ENCODE data around the gene IL17C. TPM values are rescaled to one million over a fixed set of nuclear protein-coding genes. Genes with fewer than 3 reads are reported as not detected.

Gene IL17C
- total RNA-seq, 4 donors from 2014 or later, result 2.4 TPM; not detected in 3

DNA sequence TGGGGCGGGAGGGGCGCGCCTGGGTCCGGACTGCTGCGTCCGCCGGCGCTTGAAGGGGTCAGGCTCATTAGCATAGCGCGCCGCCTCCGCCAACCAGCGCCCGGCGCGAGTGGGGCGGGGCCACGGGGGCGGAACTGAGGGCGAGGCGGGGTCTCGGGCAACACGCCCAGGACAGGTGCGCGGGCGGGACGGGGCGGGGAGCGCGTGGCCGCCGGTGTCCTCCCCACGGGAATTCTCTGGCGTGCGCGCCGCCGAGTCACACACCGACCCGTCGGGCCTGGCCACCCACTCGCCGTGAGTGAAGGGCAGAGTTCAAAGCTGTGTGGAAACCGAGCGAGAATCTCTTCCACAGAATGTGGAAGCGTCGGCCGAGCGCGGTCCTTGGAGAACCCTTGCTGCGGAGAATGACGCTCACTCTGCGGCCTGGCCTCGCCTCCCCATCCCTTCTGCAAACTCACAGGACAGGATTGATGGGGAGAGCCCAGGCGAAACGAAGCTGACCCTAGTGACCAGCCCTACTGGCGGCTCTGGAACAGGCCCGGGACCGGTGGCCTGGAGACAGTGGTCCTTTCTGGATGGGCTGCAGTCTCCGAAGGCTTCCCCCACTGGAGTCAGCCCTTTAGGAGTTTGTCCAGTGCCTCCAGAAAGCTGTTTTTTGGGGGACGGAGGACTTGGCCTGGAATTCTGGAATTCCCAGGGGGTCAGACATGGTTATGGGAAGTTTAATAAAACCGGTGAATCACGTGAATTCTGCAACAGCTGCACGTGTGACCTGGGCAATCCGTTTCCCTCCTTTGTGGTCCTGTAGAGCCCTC lies 48.3 kb downstream of the IL17C start, which contains the start of gene SNAI3:
Gene SNAI3, minus strand, starts transcription at position 69 of the 815 bp plus-strand sequence. CDS start 101 bp downstream, outside the sequence.
- intact Hi-C loops (cut with DNase I), result no loop called here
- peaks cover 18 to 49% (median 29%) of the 10 kb centered on the region in 3 donors for H3K4me1 ChIP-seq
- TF ChIP-seq CTCF (IDR thresholded peaks at IDR 0.05) (no peak), POLR2A (IDR thresholded peaks at IDR 0.05) (no peak)
- peaks cover 7 to 98% (median 13%) of the 10 kb centered on the region in 4 donors for H3K27me3 ChIP-seq
- 7 to 21% methylated on average over 9 to 25 of the region's 65 CpGs for WGBS, 2 donors
- no peaks in the 10 kb centered on the region for H3K36me3 ChIP-seq
- no peak for DNase-seq
- peak within 1 kb of the TSS; percentile 22 to 69 (median 46) for H3K27ac ChIP-seq
- peak within 1 kb of the TSS; percentile 44 to 68 (median 58) for H3K4me3 ChIP-seq
- H3K9me3 ChIP-seq, result no peaks in the 10 kb centered on the region

DNA sequence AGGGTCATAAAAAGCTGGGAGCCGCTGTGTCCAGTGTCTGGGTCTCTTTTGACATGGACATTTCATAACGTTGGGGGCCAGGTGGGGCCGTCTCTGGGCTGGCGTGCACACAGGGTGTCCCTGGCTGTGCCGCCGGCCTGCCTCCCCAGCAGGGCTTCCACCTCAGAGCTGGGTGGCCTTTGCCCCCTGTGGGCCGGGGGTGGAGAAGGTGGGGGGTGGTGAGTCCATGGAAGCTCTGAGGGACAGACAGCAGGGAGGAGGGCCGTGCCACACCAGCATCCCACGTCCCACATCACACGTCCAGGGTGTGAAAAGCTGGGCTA lies 48.8 kb downstream of the IL17C start:
- intact Hi-C loops (cut with DNase I), result no loop called here
- no peak for TF ChIP-seq POLR2A (IDR thresholded peaks at IDR 0.05)
- no peak for TF ChIP-seq CTCF (IDR thresholded peaks at IDR 0.05)
- WGBS, 2 donors, result 27% methylated on average over 4 of the region's 10 CpGs; no CpG with 5 or more reads in 1 of the 2 donors
- no peak overlapping the region for H3K27ac ChIP-seq
- DNase-seq, result no peak
- H3K4me1 ChIP-seq, result peaks cover 21 to 52% (median 35%) of the 10 kb centered on the region in 3 donors
- H3K36me3 ChIP-seq, result no peaks in the 10 kb centered on the region
- peaks cover 7 to 98% (median 13%) of the 10 kb centered on the region in 4 donors for H3K27me3 ChIP-seq
- H3K4me3 ChIP-seq, result no peak overlapping the region
- H3K9me3 ChIP-seq, result no peaks in the 10 kb centered on the region

GRCh38 chr16:88687676-88688012 lies 49.3 kb downstream of the IL17C start:
- 45 to 55% methylated on average over 3 of the region's 3 CpGs for WGBS, 2 donors
- peaks cover 7 to 99% (median 13%) of the 10 kb centered on the region in 4 donors for H3K27me3 ChIP-seq

DNA sequence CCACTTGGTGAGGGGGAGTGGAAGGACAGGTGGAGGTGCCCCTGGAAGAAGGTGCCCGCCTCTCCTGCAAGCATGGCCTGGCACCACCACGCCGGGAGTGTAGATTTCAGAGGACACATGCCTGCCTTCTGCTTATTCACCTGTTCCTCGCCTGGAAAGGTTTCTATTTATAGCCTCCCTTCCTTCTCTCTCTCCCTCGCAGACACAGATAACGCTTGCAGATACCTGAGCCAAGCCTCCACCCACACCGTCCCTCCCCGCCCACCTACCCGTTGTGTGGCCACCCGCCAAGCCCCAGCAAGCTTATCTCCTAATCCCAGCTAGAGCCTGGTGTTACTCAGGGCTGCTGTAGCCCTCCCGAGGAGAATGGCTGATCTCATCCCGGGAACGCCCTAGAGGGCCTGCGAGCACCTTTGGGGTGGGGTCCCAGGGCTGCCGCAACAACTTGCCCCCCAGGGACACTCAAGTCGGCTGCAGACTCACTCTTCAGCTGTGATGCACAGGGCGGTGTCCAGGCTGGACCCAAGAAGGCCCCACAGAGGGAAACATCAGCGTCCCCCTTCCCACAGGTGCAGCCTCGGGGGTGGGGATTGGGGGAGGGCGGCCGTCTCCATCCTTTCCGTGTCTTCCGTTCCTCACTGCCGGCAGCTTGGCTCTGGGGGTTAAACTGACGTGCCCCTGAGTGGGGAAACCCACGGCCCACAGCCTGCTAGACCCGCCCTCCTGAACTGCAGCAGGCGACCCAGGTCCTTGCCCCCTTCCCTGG lies 49.8 kb downstream of the IL17C start:
- Histone ChIP-seq H3K36me3 (no peaks in the 10 kb centered on the region), H3K27me3 (peaks cover 7 to 100% (median 13%) of the 10 kb centered on the region in 4 donors), H3K4me1 (peaks cover 24 to 53% (median 39%) of the 10 kb centered on the region in 3 donors), H3K4me3 (no peak overlapping the region), H3K27ac (no peak overlapping the region), H3K9me3 (no peaks in the 10 kb centered on the region)
- TF ChIP-seq CTCF (IDR thresholded peaks at IDR 0.05), result no peak
- no peak for TF ChIP-seq POLR2A (IDR thresholded peaks at IDR 0.05)
- DNase-seq, result no peak
- intact Hi-C loops (cut with DNase I), result no loop called here
- 21 to 39% methylated on average over 14 of the region's 28 CpGs for WGBS, 2 donors

More at GRCh38 chr16:88687676-88688012, 49.3 kb downstream of the IL17C start:
- Histone ChIP-seq H3K9me3 (no peaks in the 10 kb centered on the region), H3K4me3 (no peak overlapping the region), H3K36me3 (no peaks in the 10 kb centered on the region), H3K4me1 (peaks cover 24 to 53% (median 39%) of the 10 kb centered on the region in 3 donors), H3K27ac (no peak overlapping the region)
- DNase-seq, result no peak
- intact Hi-C loops (cut with DNase I), result no loop called here
- no peak for TF ChIP-seq CTCF (IDR thresholded peaks at IDR 0.05)

Other genes starting within 250 kb of the IL17C start
- gene ZFPM1, start 185.3 kb upstream of the IL17C start, total RNA-seq, result 1 to 10 TPM in 3 of 4 donors, under 1 TPM in 1; 0.67 to 1.7 (median 1.2) TPM
- 10 to 100 TPM; 15.4 to 27.3 (median 17.5) TPM for gene ZC3H18, start 68.2 kb upstream of the IL17C start, total RNA-seq
- 100 to 1,000 TPM in 2 of 4 donors, 10 to 100 TPM in 2; 67.1 to 205 (median 98.7) TPM for gene CYBA, start 12.5 kb downstream of the IL17C start, total RNA-seq
- 100 to 1,000 TPM in 1 of 4 donors, 10 to 100 TPM in 3; 52.7 to 134 (median 71.4) TPM for gene MVD, start 24.5 kb downstream of the IL17C start, total RNA-seq
- gene SNAI3, start 47.9 kb downstream of the IL17C start, total RNA-seq, result under 1 TPM in 2 of 4 donors, not detected in 2; 0.23 to 0.95 TPM
- 10 to 100 TPM in 2 of 4 donors, 1 to 10 TPM in 2; 7.1 to 16.8 (median 9.6) TPM for gene RNF166, start 67.8 kb downstream of the IL17C start, total RNA-seq
- gene CTU2, start 67.9 kb downstream of the IL17C start, total RNA-seq, result 10 to 100 TPM in 1 of 4 donors, 1 to 10 TPM in 3; 4.4 to 13.2 (median 6.3) TPM
- 100 to 1,000 TPM in 2 of 4 donors, 10 to 100 TPM in 2; 46.0 to 131 (median 103) TPM for gene PIEZO1, start 146.6 kb downstream of the IL17C start, total RNA-seq
- gene CDT1, start 165.2 kb downstream of the IL17C start, total RNA-seq, result 10 to 100 TPM in 3 of 4 donors, 1 to 10 TPM in 1; 7.7 to 20.7 (median 11.2) TPM
- 100 to 1,000 TPM; 186 to 314 (median 250) TPM for gene APRT, start 173.4 kb downstream of the IL17C start, total RNA-seq
- gene GALNS, start 218.4 kb downstream of the IL17C start, total RNA-seq, result 10 to 100 TPM in 3 of 4 donors, 1 to 10 TPM in 1; 9.5 to 24.2 (median 20.5) TPM
- 10 to 100 TPM; 20.7 to 29.7 (median 24.7) TPM for gene TRAPPC2L, start 218.6 kb downstream of the IL17C start, total RNA-seq
- not detected for gene PABPN1L, start 228.1 kb downstream of the IL17C start, total RNA-seq